HEK293 (cell line): Measurements from ENCODE around the gene CORT.

Experiments
- ZNF274 ChIP-seq, 2 experiments: fragments of 200-500 bp in 1 of 2; fragments of 450-650 bp in 1 of 2; sonication (Bioruptor generic) in 1 of 2; formaldehyde crosslinking in 1 of 2; IDR thresholded peaks; 2 replicates each; pipeline versions ENCODE4 v1.5.1 to v1.6.1; 2014 to 2016; ENCODE audit warnings: borderline replicate concordance in 1 of 2, inconsistent platforms in 1 of 2, low read length in 1 of 2, missing biosample characterization in 1 of 2, missing genetic modification characterization in 1 of 2
- ZNF658 ChIP-seq: fragments of 450-650 bp; formaldehyde crosslinking; IDR thresholded peaks from 2 replicates; pipeline ENCODE4; 2016; ENCODE audit warnings: missing biosample characterization, missing genetic modification characterization
- TF ChIP-seq, protein P1 (sequence below): fragments of 450-650 bp; formaldehyde crosslinking; IDR thresholded peaks from 2 replicates; pipeline ENCODE4 v1.5.1; 2016; ENCODE audit warnings: missing biosample characterization, missing genetic modification characterization

DNA sequence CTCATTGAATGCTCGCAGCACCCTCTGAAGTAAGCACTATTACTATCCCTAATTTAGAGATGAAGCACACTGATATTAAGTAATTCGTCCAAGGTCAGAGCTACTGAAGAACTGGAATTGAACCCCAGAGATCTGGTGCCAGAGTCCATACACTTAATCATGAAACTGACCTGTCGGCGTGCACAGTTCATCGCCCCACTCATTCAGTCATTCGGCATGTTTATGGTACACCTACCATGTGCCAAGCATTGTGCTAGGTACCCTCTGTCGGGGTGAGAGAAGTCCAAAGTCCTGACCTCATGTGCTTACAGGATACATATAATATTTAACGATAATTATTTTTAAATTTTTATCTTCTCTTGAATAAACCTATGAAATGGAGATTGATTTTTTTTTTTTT is 25.2 kb upstream of the CORT start:
- no peak for TF ChIP-seq ZNF658 (tag by site-specific recombination)
- TF ChIP-seq, protein P1, sequence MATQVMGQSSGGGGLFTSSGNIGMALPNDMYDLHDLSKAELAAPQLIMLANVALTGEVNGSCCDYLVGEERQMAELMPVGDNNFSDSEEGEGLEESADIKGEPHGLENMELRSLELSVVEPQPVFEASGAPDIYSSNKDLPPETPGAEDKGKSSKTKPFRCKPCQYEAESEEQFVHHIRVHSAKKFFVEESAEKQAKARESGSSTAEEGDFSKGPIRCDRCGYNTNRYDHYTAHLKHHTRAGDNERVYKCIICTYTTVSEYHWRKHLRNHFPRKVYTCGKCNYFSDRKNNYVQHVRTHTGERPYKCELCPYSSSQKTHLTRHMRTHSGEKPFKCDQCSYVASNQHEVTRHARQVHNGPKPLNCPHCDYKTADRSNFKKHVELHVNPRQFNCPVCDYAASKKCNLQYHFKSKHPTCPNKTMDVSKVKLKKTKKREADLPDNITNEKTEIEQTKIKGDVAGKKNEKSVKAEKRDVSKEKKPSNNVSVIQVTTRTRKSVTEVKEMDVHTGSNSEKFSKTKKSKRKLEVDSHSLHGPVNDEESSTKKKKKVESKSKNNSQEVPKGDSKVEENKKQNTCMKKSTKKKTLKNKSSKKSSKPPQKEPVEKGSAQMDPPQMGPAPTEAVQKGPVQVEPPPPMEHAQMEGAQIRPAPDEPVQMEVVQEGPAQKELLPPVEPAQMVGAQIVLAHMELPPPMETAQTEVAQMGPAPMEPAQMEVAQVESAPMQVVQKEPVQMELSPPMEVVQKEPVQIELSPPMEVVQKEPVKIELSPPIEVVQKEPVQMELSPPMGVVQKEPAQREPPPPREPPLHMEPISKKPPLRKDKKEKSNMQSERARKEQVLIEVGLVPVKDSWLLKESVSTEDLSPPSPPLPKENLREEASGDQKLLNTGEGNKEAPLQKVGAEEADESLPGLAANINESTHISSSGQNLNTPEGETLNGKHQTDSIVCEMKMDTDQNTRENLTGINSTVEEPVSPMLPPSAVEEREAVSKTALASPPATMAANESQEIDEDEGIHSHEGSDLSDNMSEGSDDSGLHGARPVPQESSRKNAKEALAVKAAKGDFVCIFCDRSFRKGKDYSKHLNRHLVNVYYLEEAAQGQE (tag by site-specific recombination): no peak
- no peak for TF ChIP-seq ZNF274 (IDR thresholded peaks at IDR 0.05; ENCODE audit: low read length)
- TF ChIP-seq ZNF274 (tag by site-specific recombination; IDR thresholded peaks at IDR 0.05; ENCODE audit: borderline replicate concordance): no peak
